A673 (cell line): ENCODE results near the gene LIMS2. TPM values are rescaled to one million over a fixed set of nuclear protein-coding genes. Genes with fewer than 3 reads are reported as not detected.

Source experiments
- BruUV-seq: library from RNA; stranded (reverse); fragments of 400-500 nt; replicated peaks from 2 replicates; lab custom pipeline; 2021; lab: Mats Ljungman, UMichigan
- CTCF ChIA-PET: fragments of 300-600 bp; sonication (Branson Sonifier 250); formaldehyde crosslinking; loops from one replicate; lab custom pipeline; 2022; ENCODE audit warnings: antibody characterized with exemption; lab: Charles Lee
- POLR2A ChIA-PET: fragments of 300-600 bp; sonication (Branson Sonifier 250); formaldehyde crosslinking; loops from one replicate; lab custom pipeline; 2022; ENCODE audit warnings: antibody characterized with exemption; ENCODE audit not compliant: low non-redundant PET; lab: Charles Lee
- DNase-seq: peaks from one replicate; pipeline ENCODE4 v3.0.0-alpha.2; 2015; ENCODE audit warnings: low spot score
- H3K27ac ChIP-seq: fragments of 200-600 bp; sonication (generic); 2 replicates; pipeline ENCODE4 v1.5.1; 2016; ENCODE audit warnings: mixed run types, low read depth, mild to moderate bottlenecking, mixed read lengths, antibody characterized with exemption, low read length; ENCODE audit not compliant: poor library complexity, severe bottlenecking
- H3K27me3 ChIP-seq: fragments of 200-600 bp; sonication (generic); replicated peaks from 2 replicates; pipeline ENCODE4 v1.6.1; 2017; ENCODE audit warnings: mixed run types, low read depth, mild to moderate bottlenecking, mixed read lengths, antibody characterized with exemption, low read length; ENCODE audit not compliant: insufficient read depth, poor library complexity
- H3K36me3 ChIP-seq: fragments of 200-600 bp; sonication (generic); 2 replicates; pipeline ENCODE4 v1.6.1; 2016; ENCODE audit warnings: mixed run types, mild to moderate bottlenecking, mixed read lengths, antibody characterized with exemption, low read length; ENCODE audit not compliant: insufficient read depth, poor library complexity, severe bottlenecking
- H3K4me1 ChIP-seq: fragments of 200-600 bp; sonication (generic); 2 replicates; pipeline ENCODE4 v1.6.1; 2017; ENCODE audit warnings: mixed run types, mild to moderate bottlenecking, mixed read lengths, antibody characterized with exemption, low read length; ENCODE audit not compliant: insufficient read depth, poor library complexity, severe bottlenecking
- H3K4me3 ChIP-seq: fragments of 200-600 bp; sonication (generic); 2 replicates; pipeline ENCODE4 v1.5.1; 2016; ENCODE audit warnings: low read depth, mixed run types, mild to moderate bottlenecking, mixed read lengths, low read length; ENCODE audit not compliant: poor library complexity, severe bottlenecking
- H3K9me3 ChIP-seq: fragments of 200-600 bp; sonication (generic); 2 replicates; pipeline ENCODE4 v1.6.1; 2016; ENCODE audit warnings: mixed run types, low read depth, mild to moderate bottlenecking, mixed read lengths, antibody characterized with exemption, low read length; ENCODE audit not compliant: poor library complexity, severe bottlenecking
- CTCF ChIP-seq: fragments of 300-800, 200-600 bp; sonication (generic); conservative IDR thresholded peaks from 2 replicates; pipeline ENCODE4 v1.5.1; 2017; ENCODE audit warnings: low read depth, mild to moderate bottlenecking, antibody characterized with exemption, low read length, moderate library complexity, mixed read lengths
- EZH2 ChIP-seq: fragments of 200-600 bp; sonication (generic); IDR thresholded peaks from 2 replicates; pipeline ENCODE4 v1.6.1; 2017; ENCODE audit warnings: borderline replicate concordance, low read depth, mild to moderate bottlenecking, mixed read lengths, antibody characterized with exemption, low read length; ENCODE audit not compliant: poor library complexity, severe bottlenecking
- intact Hi-C: fragments of 100-400 bp; cut with micrococcal nuclease; formaldehyde crosslinking; loops from one replicate; pipeline ENCODE4 v1.10.0; 2022; ENCODE audit not compliant: unreplicated experiment
- total RNA-seq: library from RNA; stranded (reverse); gene quantifications from 2 replicates; pipeline ENCODE4 v1.2.3, GENCODE V29; 2021

LIMS2 gene
- total RNA-seq, 1 experiment from 2014 or later = 1.2 TPM

DNA sequence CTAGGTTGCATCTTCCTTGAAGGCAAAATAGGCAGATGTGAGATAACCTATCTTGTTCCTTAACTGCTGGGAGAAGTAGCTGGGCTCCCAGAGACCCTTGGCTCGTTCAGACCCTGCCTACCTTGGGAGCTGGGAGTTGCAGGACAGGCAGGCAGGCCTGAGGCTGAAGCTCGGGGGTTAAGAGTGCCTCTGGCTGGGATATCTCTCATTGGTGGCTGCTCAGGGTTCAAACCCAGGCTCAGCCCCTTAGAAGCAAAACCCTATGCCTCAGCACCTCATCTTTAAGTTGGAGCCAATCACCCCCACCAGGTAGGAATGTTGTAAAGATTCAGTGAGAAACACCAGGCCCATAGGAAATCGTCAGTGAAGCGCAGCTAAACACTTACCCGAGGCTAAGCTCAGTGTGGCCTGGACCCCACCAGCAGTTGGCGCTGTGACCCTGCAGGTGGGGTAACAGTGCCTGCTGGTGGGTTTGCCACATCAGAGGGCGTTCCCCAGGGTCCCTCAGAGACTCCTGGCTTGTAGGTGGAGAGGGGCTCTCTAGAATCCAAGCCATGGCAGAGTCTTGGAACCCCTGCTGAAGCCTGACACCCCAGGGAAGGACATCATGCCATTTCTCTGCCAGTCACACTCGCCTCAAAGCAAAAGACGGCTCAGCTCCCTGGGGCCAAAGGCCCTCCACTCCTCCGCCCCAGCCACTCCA, 84.0 kb downstream of the LIMS2 start:
- POLR2A ChIA-PET = interaction anchor here (0.6 to 0.8 kb wide), 2 partner anchors 59 to 250 kb away, joined by 3 read pairs; no protein-coding TSS in a partner anchor
- TF ChIP-seq CTCF (peak; percentile 96), EZH2 (no peak)
- no TSS peak for BruUV-seq
- DNase-seq = peak; percentile 77
- no peaks in the 10 kb centered on the region for H3K36me3 ChIP-seq
- no peaks in the 10 kb centered on the region for H3K4me1 ChIP-seq
- no peaks in the 10 kb centered on the region for H3K27me3 ChIP-seq
- H3K4me3 ChIP-seq = no peak overlapping the region
- H3K27ac ChIP-seq = no peak overlapping the region
- CTCF ChIA-PET = interaction anchor here (0.6 to 2.4 kb wide), 9 partner anchors 13 to 578 kb away, joined by 3 to 29 read pairs (median 3); partner anchors contain the start of gene IWS1
- intact Hi-C loops = loop anchor here (1.0 kb wide), 1 partner anchor 58 kb away; no protein-coding TSS in a partner anchor
- H3K9me3 ChIP-seq = no peaks in the 10 kb centered on the region

- intact Hi-C loops = loop anchor here (1.0 kb wide), 1 partner anchor 59 kb away; no protein-coding TSS in a partner anchor
- H3K36me3 ChIP-seq = no peaks in the 10 kb centered on the region
- POLR2A ChIA-PET = interaction anchor here (0.6 to 0.8 kb wide), 2 partner anchors 59 to 251 kb away, joined by 3 read pairs; no protein-coding TSS in a partner anchor
- no peak for DNase-seq
- H3K9me3 ChIP-seq = no peaks in the 10 kb centered on the region
- BruUV-seq = no TSS peak
- H3K4me1 ChIP-seq = no peaks in the 10 kb centered on the region
- CTCF ChIA-PET = interaction anchor here (0.6 to 2.4 kb wide), 9 partner anchors 14 to 579 kb away, joined by 3 to 29 read pairs (median 3); partner anchors contain the start of gene IWS1
- H3K27me3 ChIP-seq = no peaks in the 10 kb centered on the region
- no peak for TF ChIP-seq EZH2
- TF ChIP-seq CTCF = no peak
- no peak overlapping the region for H3K27ac ChIP-seq
- no peak overlapping the region for H3K4me3 ChIP-seq
Measured at GRCh38 chr2:127590386-127591190, 84.7 kb downstream of the LIMS2 start.

GRCh38 chr2:127589841-127590240, 85.5 kb downstream of the LIMS2 start:
- no peaks in the 10 kb centered on the region for H3K27me3 ChIP-seq
- TF ChIP-seq EZH2 (no peak), CTCF (no peak)
- BruUV-seq = no TSS peak
- no peaks in the 10 kb centered on the region for H3K4me1 ChIP-seq
- H3K36me3 ChIP-seq = no peaks in the 10 kb centered on the region
- H3K27ac ChIP-seq = no peak overlapping the region
- ChIA-PET POLR2A (no interaction called here), CTCF (no interaction called here)
- DNase-seq = no peak
- intact Hi-C loops = no loop called here
- no peaks in the 10 kb centered on the region for H3K9me3 ChIP-seq
- H3K4me3 ChIP-seq = no peak overlapping the region
